ENCODE data around the gene CSAD.

CSAD gene

GRCh38 chr12:53161119-53161911 lies 19.4 kb downstream of the CSAD start:
- Histone ChIP-seq H3K27ac (no peak overlapping the region), H3K4me3 (no peak overlapping the region)

- Histone ChIP-seq H3K27ac (no peak overlapping the region), H3K4me3 (no peak overlapping the region)
These were observed 20.1 kb downstream of the CSAD start for GRCh38 chr12:53160673-53161072.

- Histone ChIP-seq H3K4me3 (no peak overlapping the region), H3K27ac (no peak overlapping the region)
These were observed 20.7 kb downstream of the CSAD start for GRCh38 chr12:53160000-53160399.

GRCh38 chr12:53159195-53159839 lies 21.4 kb downstream of the CSAD start:
- Histone ChIP-seq H3K4me3 (no peak overlapping the region), H3K27ac (no peak overlapping the region)

GRCh38 chr12:53152390-53152789 lies 28.3 kb downstream of the CSAD start:
- Histone ChIP-seq H3K4me3 (no peak overlapping the region), H3K27ac (no peak overlapping the region)

- H3K27ac ChIP-seq, result no peak overlapping the region
- H3K4me3 ChIP-seq, result no peak overlapping the region
These were observed 29.7 kb downstream of the CSAD start for GRCh38 chr12:53151039-53151438.

- no peak overlapping the region for H3K27ac ChIP-seq
- no peak overlapping the region for H3K4me3 ChIP-seq
These were observed 33.1 kb downstream of the CSAD start for GRCh38 chr12:53147653-53148052.

GRCh38 chr12:53147181-53147580 lies 33.5 kb downstream of the CSAD start:
- H3K4me3 ChIP-seq, result no peak overlapping the region
- no peak overlapping the region for H3K27ac ChIP-seq

- Histone ChIP-seq H3K27ac (no peak overlapping the region), H3K4me3 (no peak overlapping the region)
These were observed 35.1 kb downstream of the CSAD start for GRCh38 chr12:53145383-53146260.

GRCh38 chr12:53143355-53143754 lies 37.4 kb downstream of the CSAD start:
- H3K27ac ChIP-seq, result no peak overlapping the region
- H3K4me3 ChIP-seq, result no peak overlapping the region

GRCh38 chr12:53133722-53134121 lies 47.0 kb downstream of the CSAD start:
- Histone ChIP-seq H3K4me3 (no peak overlapping the region), H3K27ac (no peak overlapping the region)

- Histone ChIP-seq H3K4me3 (no peak overlapping the region), H3K27ac (no peak overlapping the region)
These were observed 48.9 kb downstream of the CSAD start for GRCh38 chr12:53131844-53132243.

- H3K4me3 ChIP-seq, result no peak overlapping the region
- no peak overlapping the region for H3K27ac ChIP-seq
These were observed 51.8 kb downstream of the CSAD start for GRCh38 chr12:53128780-53129569.

- no peak overlapping the region for H3K27ac ChIP-seq
These were observed 53.6 kb downstream of the CSAD start for GRCh38 chr12:53127169-53127568.

GRCh38 chr12:53124352-53124723 lies 56.4 kb downstream of the CSAD start:
- Histone ChIP-seq H3K27ac (no peak overlapping the region), H3K4me3 (no peak overlapping the region)

More at GRCh38 chr12:53127169-53127568, 53.6 kb downstream of the CSAD start:
- no peak overlapping the region for H3K4me3 ChIP-seq

GRCh38 chr12:53123578-53124351 lies 57.0 kb downstream of the CSAD start:
- H3K4me3 ChIP-seq, result no peak overlapping the region
- H3K27ac ChIP-seq, result no peak overlapping the region

GRCh38 chr12:53122961-53123468 lies 57.7 kb downstream of the CSAD start:
- no peak overlapping the region for H3K4me3 ChIP-seq
- no peak overlapping the region for H3K27ac ChIP-seq

GRCh38 chr12:53120685-53121525 lies 59.8 kb downstream of the CSAD start:
- Histone ChIP-seq H3K4me3 (no peak overlapping the region), H3K27ac (no peak overlapping the region)

Data from skin epidermis (tissue), 12 donors.